Trophoblast cell (in vitro differentiated cells and primary cell): Measurements from ENCODE around the gene AADACL2.
A peak's percentile ranks its signal among the peaks of the same experiment; 100 is the strongest.
"Not testable (repeated sequence)": the region's sequence is repeated elsewhere in the genome, so short reads cannot be mapped to it uniquely, and the experiment has no call there.

Experiments used
- DNase-seq, 2 donors: peaks; one replicate each; pipeline ENCODE4 v3.0.0-alpha.2; 2016
- H2AFZ ChIP-seq: 2 replicates; pipeline ENCODE4 v1.6.1; 2013; ENCODE audit warnings: low read length, moderate library complexity, mild to moderate bottlenecking; ENCODE audit not compliant: insufficient read depth, poor library complexity
- H2AK5ac ChIP-seq: 2 replicates; pipeline ENCODE4 v1.6.1; 2013; ENCODE audit warnings: mild to moderate bottlenecking, low read length
- H2BK120ac ChIP-seq: 2 replicates; pipeline ENCODE4 v1.6.1; 2013; ENCODE audit warnings: low read length, mild to moderate bottlenecking, moderate library complexity; ENCODE audit not compliant: insufficient read depth, poor library complexity
- H2BK12ac ChIP-seq: 2 replicates; pipeline ENCODE4 v1.6.1; 2013; ENCODE audit warnings: mild to moderate bottlenecking, low read length, moderate library complexity
- H2BK5ac ChIP-seq: 2 replicates; pipeline ENCODE4 v1.6.1; 2013; ENCODE audit warnings: low read length, low read depth, moderate library complexity, mild to moderate bottlenecking; ENCODE audit not compliant: poor library complexity
- H3K14ac ChIP-seq: 2 replicates; pipeline ENCODE4 v1.6.1; 2013; ENCODE audit warnings: mild to moderate bottlenecking, low read length
- H3K18ac ChIP-seq: 2 replicates; pipeline ENCODE4 v1.6.1; 2013; ENCODE audit warnings: mild to moderate bottlenecking, low read length
- H3K23ac ChIP-seq: 2 replicates; pipeline ENCODE4 v1.6.1; 2013; ENCODE audit warnings: low read length
- H3K27ac ChIP-seq: 2 replicates; pipeline ENCODE4 v1.5.1; 2013; ENCODE audit warnings: low read depth, mild to moderate bottlenecking, inconsistent platforms, low read length, moderate library complexity
- H3K27me3 ChIP-seq: 2 replicates; pipeline ENCODE4 v1.6.1; 2013; ENCODE audit warnings: inconsistent platforms, mild to moderate bottlenecking, low read length, moderate library complexity; ENCODE audit not compliant: insufficient read depth
- H3K36me3 ChIP-seq, 2 experiments: 1 replicate in 1 of 2; 2 replicates in 1 of 2; pipeline ENCODE4 v1.6.1; 2013; ENCODE audit warnings: low read length in 2 of 2, mild to moderate bottlenecking in 2 of 2, moderate library complexity in 1 of 2; ENCODE audit not compliant: insufficient read depth in 2 of 2, control insufficient read depth in 1 of 2
- H3K4ac ChIP-seq: 2 replicates; pipeline ENCODE4 v1.6.1; 2013; ENCODE audit warnings: low read depth, mild to moderate bottlenecking, low read length, moderate library complexity
- H3K4me1 ChIP-seq, 2 experiments: 1 replicate in 1 of 2; 2 replicates in 1 of 2; pipeline ENCODE4 v1.6.1; 2013; ENCODE audit warnings: low read length in 2 of 2, mild to moderate bottlenecking in 2 of 2, moderate library complexity in 1 of 2; ENCODE audit not compliant: insufficient read depth in 2 of 2, control insufficient read depth in 1 of 2
- H3K4me2 ChIP-seq: 2 replicates; pipeline ENCODE4 v1.6.1; 2013; ENCODE audit warnings: inconsistent platforms, mild to moderate bottlenecking, low read length, moderate library complexity
- H3K4me3 ChIP-seq: 2 replicates; pipeline ENCODE4 v1.5.1; 2013; ENCODE audit warnings: mild to moderate bottlenecking, low read depth, low read length, inconsistent platforms
- H3K79me1 ChIP-seq: one replicate; pipeline ENCODE4 v1.6.1; 2013; ENCODE audit warnings: low read length
- H3K79me2 ChIP-seq: 2 replicates; pipeline ENCODE4 v1.6.1; 2013; ENCODE audit warnings: low read length, mild to moderate bottlenecking; ENCODE audit not compliant: control insufficient read depth, insufficient read depth, poor library complexity
- H3K9ac ChIP-seq: 2 replicates; pipeline ENCODE4 v1.6.1; 2013; ENCODE audit warnings: mild to moderate bottlenecking, low read length
- H3K9me3 ChIP-seq: 2 replicates; pipeline ENCODE4 v1.6.1; 2013; ENCODE audit warnings: low read depth, mild to moderate bottlenecking, control low read depth, inconsistent platforms, low read length; ENCODE audit not compliant: insufficient read depth
- H4K12ac ChIP-seq: 2 replicates; pipeline ENCODE4 v1.6.1; 2013; ENCODE audit warnings: low read depth, mild to moderate bottlenecking, low read length, moderate library complexity
- H4K8ac ChIP-seq: 2 replicates; pipeline ENCODE4 v1.6.1; 2013; ENCODE audit warnings: low read depth, mild to moderate bottlenecking, low read length, moderate library complexity
- H4K91ac ChIP-seq: one replicate; pipeline ENCODE4 v1.6.1; 2013; ENCODE audit warnings: low read depth, mild to moderate bottlenecking, low read length, moderate library complexity
- WGBS: extraction: QIAGEN DNeasy Blood & Tissue Kit; methylation state at CpG from one replicate; pipeline ENCODE4 v1.1.7; 2013; ENCODE audit warnings: missing lambda C conversion rate; ENCODE audit not compliant: insufficient read length, insufficient coverage; ENCODE audit errors: extremely low coverage; 5-methylcytosine and 5-hydroxymethylcytosine counted together

AADACL2 gene

GRCh38 chr3:151789853-151790463, 56.2 kb downstream of the AADACL2 start:
- Histone ChIP-seq H2AK5ac (no peak overlapping the region), H3K4me1 (no peaks in the 10 kb centered on the region), H3K4ac (no peak overlapping the region), H2AFZ (no peak overlapping the region), H3K4me2 (no peak overlapping the region), H3K9me3 (no peaks in the 10 kb centered on the region), H3K14ac (no peak overlapping the region), H4K8ac (no peak overlapping the region), H2BK120ac (no peak overlapping the region), H3K23ac (no peak overlapping the region), H3K27ac (no peak overlapping the region), H3K36me3 (no peaks in the 10 kb centered on the region), H4K12ac (no peak overlapping the region), H3K9ac (no peak overlapping the region), H3K27me3 (no peaks in the 10 kb centered on the region), H2BK5ac (no peak overlapping the region), H4K91ac (no peak overlapping the region), H3K79me2 (no peaks in the 10 kb centered on the region), H3K79me1 (no peaks in the 10 kb centered on the region), H3K18ac (no peak overlapping the region), H3K4me3 (no peak overlapping the region), H2BK12ac (no peak overlapping the region)
- DNase-seq, result no peak
- no CpG with 5 or more reads among the region's 1 CpG for WGBS

- H2BK5ac ChIP-seq, H3K9me3 ChIP-seq, H3K9ac ChIP-seq, H3K18ac ChIP-seq, H2BK12ac ChIP-seq, H3K4ac ChIP-seq, H3K14ac ChIP-seq, H4K12ac ChIP-seq, H3K4me3 ChIP-seq, H4K91ac ChIP-seq, H3K27me3 ChIP-seq, DNase-seq, H3K4me2 ChIP-seq, H3K79me2 ChIP-seq, H3K79me1 ChIP-seq, H2AK5ac ChIP-seq, H2BK120ac ChIP-seq, H3K27ac ChIP-seq, H4K8ac ChIP-seq, H3K23ac ChIP-seq, H3K4me1 ChIP-seq, H2AFZ ChIP-seq, H3K36me3 ChIP-seq: not testable (repeated sequence)
- no CpG with 5 or more reads among the region's 2 CpGs for WGBS
These were observed 57.0 kb downstream of the AADACL2 start for GRCh38 chr3:151790763-151791162.

GRCh38 chr3:151792411-151792810, 58.7 kb downstream of the AADACL2 start:
- Histone ChIP-seq H3K27me3 (no peaks in the 10 kb centered on the region), H2AK5ac (no peak overlapping the region), H3K4me1 (no peaks in the 10 kb centered on the region), H3K4me3 (no peak overlapping the region), H2BK120ac (no peak overlapping the region), H2BK12ac (no peak overlapping the region), H3K14ac (no peak overlapping the region), H3K18ac (no peak overlapping the region), H4K8ac (no peak overlapping the region), H3K79me2 (no peaks in the 10 kb centered on the region), H3K4me2 (no peak overlapping the region), H3K9ac (no peak overlapping the region), H3K23ac (no peak overlapping the region), H4K12ac (no peak overlapping the region), H4K91ac (no peak overlapping the region), H2BK5ac (no peak overlapping the region), H3K27ac (no peak overlapping the region), H3K9me3 (no peaks in the 10 kb centered on the region), H3K79me1 (no peaks in the 10 kb centered on the region), H3K36me3 (no peaks in the 10 kb centered on the region), H2AFZ (no peak overlapping the region), H3K4ac (no peak overlapping the region)
- whole genome bisulfite sequencing, result no CpG with 5 or more reads among the region's 2 CpGs
- DNase-seq, result no peak

- Histone ChIP-seq H3K18ac (no peak overlapping the region), H4K91ac (no peak overlapping the region), H3K14ac (no peak overlapping the region), H2AFZ (no peak overlapping the region), H4K12ac (no peak overlapping the region), H3K79me2 (no peaks in the 10 kb centered on the region), H2BK12ac (no peak overlapping the region), H3K9ac (no peak overlapping the region), H2BK120ac (no peak overlapping the region), H3K27me3 (no peaks in the 10 kb centered on the region), H3K9me3 (no peaks in the 10 kb centered on the region), H2BK5ac (no peak overlapping the region), H3K36me3 (no peaks in the 10 kb centered on the region), H2AK5ac (no peak overlapping the region), H3K4me3 (no peak overlapping the region), H3K4me2 (no peak overlapping the region), H4K8ac (no peak overlapping the region), H3K79me1 (no peaks in the 10 kb centered on the region), H3K27ac (no peak overlapping the region), H3K23ac (no peak overlapping the region), H3K4ac (no peak overlapping the region), H3K4me1 (no peaks in the 10 kb centered on the region)
- DNase-seq, result peak in 1 of 2 donors; percentile 66
- no CpG with 5 or more reads among the region's 2 CpGs for WGBS
These were observed 59.9 kb downstream of the AADACL2 start for GRCh38 chr3:151793636-151794035.
